HUES48 (cell line): Measurements from ENCODE around the gene DRC7.

Experiments
- H3K27ac ChIP-seq: one replicate; pipeline ENCODE4 v1.7.0; 2013; ENCODE audit warnings: low read depth, low read length, inconsistent platforms
- H3K27me3 ChIP-seq: 2 replicates; pipeline ENCODE4 v1.6.1; 2013; ENCODE audit warnings: mild to moderate bottlenecking, low read length; ENCODE audit not compliant: control insufficient read depth, insufficient read depth
- H3K36me3 ChIP-seq: 2 replicates; pipeline ENCODE4 v1.6.1; 2013; ENCODE audit warnings: low read length; ENCODE audit not compliant: control insufficient read depth, insufficient read depth
- H3K4me1 ChIP-seq: 2 replicates; pipeline ENCODE4 v1.6.1; 2013; ENCODE audit warnings: mild to moderate bottlenecking, low read length; ENCODE audit not compliant: control insufficient read depth, insufficient read depth
- H3K4me3 ChIP-seq: 2 replicates; pipeline ENCODE4 v1.5.1; 2013; ENCODE audit warnings: mild to moderate bottlenecking, low read depth, low read length
- H3K9ac ChIP-seq: 2 replicates; pipeline ENCODE4 v1.6.1; 2013; ENCODE audit warnings: mild to moderate bottlenecking, low read depth, low read length, moderate library complexity
- H3K9me3 ChIP-seq: 2 replicates; pipeline ENCODE4 v1.6.1; 2013; ENCODE audit warnings: low read length; ENCODE audit not compliant: control insufficient read depth, insufficient read depth

DRC7 gene

GRCh38 chr16:57762365-57763040 lies 67.9 kb downstream of the DRC7 start:
- H3K36me3 ChIP-seq: peaks cover 4% of the 10 kb centered on the region; the same call in 1 of the 2 replicates
- H3K4me1 ChIP-seq: peaks cover 8% of the 10 kb centered on the region; the same call in 1 of the 2 replicates
- H3K27me3 ChIP-seq: no peaks in the 10 kb centered on the region
- no peak overlapping the region for H3K27ac ChIP-seq
- H3K9me3 ChIP-seq: no peaks in the 10 kb centered on the region
- no peak overlapping the region for H3K4me3 ChIP-seq
- no peak overlapping the region for H3K9ac ChIP-seq

GRCh38 chr16:57763285-57764005 lies 68.8 kb downstream of the DRC7 start:
- Histone ChIP-seq H3K27me3 (no peaks in the 10 kb centered on the region), H3K4me1 (peaks cover 7% of the 10 kb centered on the region; the same call in 1 of the 2 replicates), H3K4me3 (no peak overlapping the region), H3K27ac (no peak overlapping the region), H3K9me3 (no peaks in the 10 kb centered on the region), H3K9ac (no peak overlapping the region), H3K36me3 (peaks cover 4% of the 10 kb centered on the region; the same call in 1 of the 2 replicates)

- Histone ChIP-seq H3K36me3 (no peaks in the 10 kb centered on the region), H3K27ac (no peak overlapping the region), H3K4me1 (peaks cover 7% of the 10 kb centered on the region; the same call in 1 of the 2 replicates), H3K4me3 (no peak overlapping the region), H3K9ac (no peak overlapping the region), H3K27me3 (no peaks in the 10 kb centered on the region), H3K9me3 (no peaks in the 10 kb centered on the region)
These were observed 69.4 kb downstream of the DRC7 start for GRCh38 chr16:57764006-57764340.

- Histone ChIP-seq H3K9me3 (no peaks in the 10 kb centered on the region), H3K4me1 (peaks cover 7% of the 10 kb centered on the region; the same call in 1 of the 2 replicates), H3K9ac (no peak overlapping the region), H3K4me3 (no peak overlapping the region), H3K27me3 (no peaks in the 10 kb centered on the region), H3K27ac (no peak overlapping the region), H3K36me3 (no peaks in the 10 kb centered on the region)
These were observed 69.9 kb downstream of the DRC7 start for GRCh38 chr16:57764341-57765159.

DNA sequence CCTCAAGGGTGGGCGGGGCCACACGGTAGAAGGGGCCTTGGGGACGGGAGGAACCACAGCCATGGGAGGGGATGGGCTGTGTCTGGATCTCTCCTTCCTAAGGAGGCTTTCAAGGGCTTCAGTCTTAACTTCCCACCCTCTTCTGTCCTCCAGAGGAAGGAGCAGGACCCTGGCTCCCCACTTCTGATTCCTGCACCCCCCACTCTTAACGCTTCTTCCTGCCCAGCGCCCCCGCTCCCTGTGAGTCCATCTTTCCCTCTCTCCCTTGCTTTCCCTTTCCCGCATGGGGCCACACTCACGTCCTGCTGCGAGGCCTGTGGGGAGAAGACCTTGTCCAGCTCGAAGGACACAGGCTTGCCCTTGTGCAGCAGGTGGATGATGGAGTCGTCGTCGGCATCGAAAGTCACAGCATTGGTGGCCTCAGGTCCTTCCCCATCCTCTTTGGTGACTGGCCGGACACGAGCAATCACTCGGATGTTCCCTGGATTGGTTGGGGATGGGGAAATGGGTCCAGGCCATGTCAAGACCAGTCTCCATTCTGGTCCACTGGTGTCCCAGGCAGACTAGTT lies 70.6 kb downstream of the DRC7 start:
- Histone ChIP-seq H3K9ac (no peak overlapping the region), H3K36me3 (no peaks in the 10 kb centered on the region), H3K9me3 (no peaks in the 10 kb centered on the region), H3K27ac (no peak overlapping the region), H3K4me1 (0 out of 2 replicates have a peak, but pooled peaks cover 2% of the 10 kb centered on the region), H3K27me3 (no peaks in the 10 kb centered on the region), H3K4me3 (no peak overlapping the region)

DNA sequence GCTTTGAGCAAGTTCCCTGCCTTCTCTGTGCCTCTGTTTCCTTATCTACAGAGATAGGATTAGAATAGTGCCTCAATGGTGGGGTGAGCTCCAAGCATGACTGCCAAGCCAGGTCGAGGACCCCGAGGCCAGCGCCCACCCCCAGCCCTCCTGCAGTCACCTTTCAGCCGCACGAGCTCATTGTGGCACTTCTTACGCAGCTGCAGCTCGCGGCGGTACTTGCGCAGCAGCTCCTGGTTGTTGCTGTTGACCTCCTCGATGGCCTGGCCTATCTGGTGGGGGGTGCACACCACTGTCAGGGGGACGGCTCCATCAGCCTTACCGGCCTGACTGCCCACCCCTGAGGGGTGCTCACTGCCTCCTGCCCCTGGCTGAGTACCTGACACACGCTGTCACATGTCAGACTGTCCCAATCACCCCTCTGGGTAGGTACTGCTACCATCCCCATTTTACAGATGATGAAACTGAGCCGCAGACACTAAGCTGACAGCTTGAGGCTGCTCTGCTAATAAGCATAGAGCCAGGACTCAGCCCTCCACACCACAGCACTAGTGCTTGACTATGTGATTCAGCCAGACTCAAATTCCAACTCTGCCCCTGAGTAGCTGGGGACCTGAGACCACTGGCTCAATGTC lies 72.2 kb downstream of the DRC7 start:
- 0 out of 2 replicates have a peak, but pooled peaks cover 2% of the 10 kb centered on the region for H3K4me1 ChIP-seq
- no peak overlapping the region for H3K4me3 ChIP-seq
- H3K27ac ChIP-seq: no peak overlapping the region
- H3K27me3 ChIP-seq: no peaks in the 10 kb centered on the region
- no peaks in the 10 kb centered on the region for H3K9me3 ChIP-seq
- no peak overlapping the region for H3K9ac ChIP-seq
- no peaks in the 10 kb centered on the region for H3K36me3 ChIP-seq

DNA sequence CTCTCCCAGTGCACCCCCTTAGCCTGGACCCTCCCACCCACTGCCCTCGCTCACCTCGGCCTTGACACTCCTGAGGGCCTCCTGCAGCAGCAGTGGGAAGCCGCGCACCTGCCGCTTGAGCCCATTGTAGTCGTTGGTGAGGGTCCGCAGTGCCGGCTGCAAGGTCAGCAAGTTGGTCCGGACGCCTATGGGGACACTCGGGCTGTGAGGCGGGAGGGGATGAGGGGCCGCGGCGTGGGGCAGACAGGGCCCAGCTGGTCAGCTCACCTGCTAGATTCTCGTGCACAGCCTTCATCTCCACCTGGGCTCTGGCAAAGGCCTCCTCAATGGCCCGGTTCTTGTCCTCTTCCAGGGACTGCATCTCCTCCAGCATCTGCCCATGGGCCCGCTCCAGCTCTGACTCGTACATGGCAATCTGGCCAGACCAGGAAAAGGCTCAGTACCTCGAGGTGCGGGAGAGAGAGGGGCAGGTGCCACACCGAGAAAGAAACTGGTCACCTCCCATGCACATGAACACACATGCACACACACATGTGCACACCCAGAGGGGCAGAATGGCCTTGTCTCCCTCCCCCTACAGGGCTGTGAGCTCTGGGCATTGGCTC lies 75.0 kb downstream of the DRC7 start:
- no peak overlapping the region for H3K27ac ChIP-seq
- no peaks in the 10 kb centered on the region for H3K27me3 ChIP-seq
- H3K9ac ChIP-seq: no peak overlapping the region
- H3K36me3 ChIP-seq: no peaks in the 10 kb centered on the region
- H3K4me3 ChIP-seq: no peak overlapping the region
- H3K4me1 ChIP-seq: peaks cover 1% of the 10 kb centered on the region; the same call in 1 of the 2 replicates
- no peaks in the 10 kb centered on the region for H3K9me3 ChIP-seq

DNA sequence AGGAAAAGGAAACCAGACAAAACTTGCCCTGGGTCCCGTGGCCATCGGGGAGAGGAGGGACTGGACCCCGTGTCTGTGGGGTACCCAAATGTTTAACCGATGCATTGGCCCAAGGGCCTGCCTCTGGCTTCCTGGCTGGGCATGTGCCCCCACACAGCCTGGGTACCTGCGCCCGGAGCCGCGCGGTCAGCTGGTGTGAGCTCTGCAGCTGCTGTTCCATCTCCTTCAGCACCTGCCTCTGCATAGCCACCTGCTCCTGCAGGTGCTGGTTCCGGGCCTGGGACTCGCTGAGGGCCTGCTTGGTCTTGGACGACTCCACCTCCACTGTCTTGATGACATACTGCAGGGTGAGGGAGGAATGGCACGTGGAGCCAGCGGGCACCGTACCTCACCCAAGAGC lies 75.8 kb downstream of the DRC7 start:
- Histone ChIP-seq H3K4me1 (peaks cover 8% of the 10 kb centered on the region), H3K36me3 (no peaks in the 10 kb centered on the region), H3K9ac (no peak overlapping the region), H3K9me3 (no peaks in the 10 kb centered on the region), H3K27me3 (no peaks in the 10 kb centered on the region), H3K4me3 (no peak overlapping the region), H3K27ac (no peak overlapping the region)

DNA sequence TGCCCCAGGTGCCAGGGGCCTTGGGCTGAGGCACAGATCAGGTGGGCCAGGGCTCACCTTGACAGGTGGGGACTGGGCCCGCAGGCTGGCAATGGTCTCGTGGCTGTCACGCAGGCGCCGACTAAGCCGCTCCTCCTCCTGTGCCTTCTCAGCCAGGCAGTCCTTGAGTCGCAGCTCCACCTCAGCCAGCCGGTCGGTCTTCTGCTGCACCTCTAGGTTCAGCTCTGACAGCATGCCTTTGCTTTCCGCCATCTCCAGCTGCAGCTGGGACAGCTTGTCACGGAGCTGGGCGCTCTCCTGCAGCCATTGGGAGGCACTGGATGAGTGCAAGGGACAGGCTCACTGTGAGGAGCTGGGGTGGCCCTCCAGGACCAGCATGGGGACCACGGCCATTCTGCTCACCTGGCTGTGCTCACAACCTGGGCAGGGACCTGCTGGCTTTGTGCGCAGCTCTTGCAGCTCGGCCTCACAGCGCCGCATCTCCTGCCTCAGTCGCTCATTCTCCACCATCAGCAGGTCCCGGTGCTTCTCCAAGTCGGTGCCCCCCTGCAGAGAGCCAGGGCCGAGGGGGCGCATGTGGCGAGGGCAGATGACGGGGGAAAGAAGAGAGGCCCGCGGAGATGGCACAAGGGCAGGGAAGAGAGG lies 76.7 kb downstream of the DRC7 start:
- no peak overlapping the region for H3K27ac ChIP-seq
- H3K36me3 ChIP-seq: no peaks in the 10 kb centered on the region
- peaks cover 14% of the 10 kb centered on the region for H3K4me1 ChIP-seq
- no peaks in the 10 kb centered on the region for H3K9me3 ChIP-seq
- no peak overlapping the region for H3K9ac ChIP-seq
- no peaks in the 10 kb centered on the region for H3K27me3 ChIP-seq
- H3K4me3 ChIP-seq: no peak overlapping the region

GRCh38 chr16:57773019-57773418 lies 78.4 kb downstream of the DRC7 start:
- Histone ChIP-seq H3K4me3 (no peak overlapping the region), H3K36me3 (no peaks in the 10 kb centered on the region), H3K27ac (no peak overlapping the region), H3K27me3 (no peaks in the 10 kb centered on the region), H3K4me1 (peaks cover 20% of the 10 kb centered on the region), H3K9ac (no peak overlapping the region), H3K9me3 (no peaks in the 10 kb centered on the region)
